ENCODE data around the gene CNTLN.
A peak's percentile ranks its signal among the peaks of the same experiment; 100 is the strongest.

CNTLN gene

GRCh38 chr9:17488662-17489061, 353.8 kb downstream of the CNTLN start:
- TF ChIP-seq CTCF (IDR thresholded peaks at IDR 0.05; ENCODE audit: low read length, missing control alignments) = no peak
- no peak for DNase-seq (ENCODE audit: low read depth)
- H3K4me3 ChIP-seq (replicated peaks; ENCODE audit: low read depth, low read length) = no peak overlapping the region

- DNase-seq (ENCODE audit: low read depth) = no peak
- no peak for TF ChIP-seq CTCF (IDR thresholded peaks at IDR 0.05; ENCODE audit: low read length, missing control alignments)
- no peak overlapping the region for H3K4me3 ChIP-seq (replicated peaks; ENCODE audit: low read depth, low read length)
These were observed 355.3 kb downstream of the CNTLN start for GRCh38 chr9:17490110-17490509.

GRCh38 chr9:17491780-17492179, 356.9 kb downstream of the CNTLN start:
- no peak for DNase-seq (ENCODE audit: low read depth)
- H3K4me3 ChIP-seq (replicated peaks; ENCODE audit: low read depth, low read length) = no peak overlapping the region
- TF ChIP-seq CTCF (IDR thresholded peaks at IDR 0.05; ENCODE audit: low read length, missing control alignments) = no peak

- no peak for DNase-seq (ENCODE audit: low read depth)
- H3K4me3 ChIP-seq (replicated peaks; ENCODE audit: low read depth, low read length) = no peak overlapping the region
- no peak for TF ChIP-seq CTCF (IDR thresholded peaks at IDR 0.05; ENCODE audit: low read length, missing control alignments)
These were observed 368.4 kb downstream of the CNTLN start for GRCh38 chr9:17503196-17503595.

GRCh38 chr9:17509151-17509550, 374.3 kb downstream of the CNTLN start:
- no peak for TF ChIP-seq CTCF (IDR thresholded peaks at IDR 0.05; ENCODE audit: low read length, missing control alignments)
- no peak overlapping the region for H3K4me3 ChIP-seq (replicated peaks; ENCODE audit: low read depth, low read length)
- DNase-seq (ENCODE audit: low read depth) = no peak

GRCh38 chr9:17509701-17510100, 374.9 kb downstream of the CNTLN start:
- DNase-seq (ENCODE audit: low read depth) = no peak
- no peak overlapping the region for H3K4me3 ChIP-seq (replicated peaks; ENCODE audit: low read depth, low read length)
- TF ChIP-seq CTCF (IDR thresholded peaks at IDR 0.05; ENCODE audit: low read length, missing control alignments) = no peak

- DNase-seq (ENCODE audit: low read depth) = peak; percentile 7
- no peak for TF ChIP-seq CTCF (IDR thresholded peaks at IDR 0.05; ENCODE audit: low read length, missing control alignments)
- no peak overlapping the region for H3K4me3 ChIP-seq (replicated peaks; ENCODE audit: low read depth, low read length)
These were observed 384.9 kb downstream of the CNTLN start for GRCh38 chr9:17519761-17520160.

Measured in fibroblast of pulmonary artery (primary cell).